Mucosa of stomach (tissue), 1 donor: ENCODE data around the gene CDK14.

Experiments used
- H3K27me3 ChIP-seq: one replicate; pipeline ENCODE4 v1.7.0; 2013; ENCODE audit warnings: mild to moderate bottlenecking, low read length; ENCODE audit not compliant: control insufficient read depth, insufficient read depth
- H3K36me3 ChIP-seq: one replicate; pipeline ENCODE4 v1.7.0; 2013; ENCODE audit warnings: low read length; ENCODE audit not compliant: control insufficient read depth, insufficient read depth
- H3K4me1 ChIP-seq: one replicate; pipeline ENCODE4 v1.7.0; 2013; ENCODE audit warnings: mild to moderate bottlenecking, low read length; ENCODE audit not compliant: control insufficient read depth, insufficient read depth
- H3K4me3 ChIP-seq: one replicate; pipeline ENCODE4 v1.7.0; 2013; ENCODE audit warnings: low read length
- H3K9ac ChIP-seq: one replicate; pipeline ENCODE4 v1.7.0; 2013; ENCODE audit warnings: mild to moderate bottlenecking, low read length, moderate library complexity
- H3K9me3 ChIP-seq: one replicate; pipeline ENCODE4 v1.7.0; 2013; ENCODE audit warnings: mild to moderate bottlenecking, low read length, moderate library complexity; ENCODE audit not compliant: control insufficient read depth
- donor health status: Pancreatic carcinoma.

CDK14 gene

DNA sequence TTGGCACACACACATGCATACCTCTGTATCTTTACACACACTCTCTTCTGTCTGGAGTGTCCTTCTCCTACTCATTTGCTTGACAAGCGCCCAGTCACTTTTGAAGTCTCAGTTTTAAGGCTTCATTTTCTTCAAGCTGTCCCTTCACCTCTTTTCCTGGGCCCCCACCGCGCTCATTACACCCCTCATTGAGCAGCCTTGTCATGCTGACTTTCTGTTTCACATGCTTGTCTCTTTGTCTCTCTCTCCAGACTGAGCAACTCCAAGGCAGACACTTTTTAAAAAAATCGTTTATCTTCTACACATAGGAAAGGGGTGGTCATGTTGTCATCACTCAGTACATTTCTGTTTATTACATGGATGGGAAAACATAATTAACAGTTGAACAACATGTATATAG, 442.9 kb downstream of the CDK14 start:
- Histone ChIP-seq H3K4me3 (no peak overlapping the region), H3K9ac (no peak overlapping the region), H3K36me3 (no peaks in the 10 kb centered on the region)

DNA sequence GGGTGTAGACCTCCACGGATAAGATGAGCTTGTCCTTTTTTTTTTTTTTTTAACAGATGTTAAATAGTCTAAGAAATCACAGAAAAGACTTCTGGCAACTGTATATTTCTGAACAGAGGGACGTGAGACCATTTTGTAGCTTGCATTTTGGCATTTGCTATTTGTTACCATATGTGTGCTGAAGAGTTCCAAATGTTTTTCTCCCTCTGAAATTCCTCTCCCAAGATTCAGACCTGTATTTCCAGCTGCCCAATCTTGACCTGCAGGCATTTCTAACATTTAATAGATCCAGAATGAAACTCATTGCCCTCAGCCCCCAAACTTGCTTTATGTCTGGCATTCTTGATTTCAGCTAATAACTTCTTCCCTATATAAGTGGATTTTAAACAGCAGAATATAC, 445.0 kb downstream of the CDK14 start:
- no peak overlapping the region for H3K9ac ChIP-seq
- H3K9me3 ChIP-seq = no peaks in the 10 kb centered on the region
- no peaks in the 10 kb centered on the region for H3K36me3 ChIP-seq
- H3K4me1 ChIP-seq = no peaks in the 10 kb centered on the region
- no peak overlapping the region for H3K4me3 ChIP-seq
- H3K27me3 ChIP-seq = no peaks in the 10 kb centered on the region

More for the DNA sequence above, 442.9 kb downstream of the CDK14 start:
- Histone ChIP-seq H3K27me3 (no peaks in the 10 kb centered on the region), H3K9me3 (no peaks in the 10 kb centered on the region), H3K4me1 (no peaks in the 10 kb centered on the region)

- H3K36me3 ChIP-seq = no peaks in the 10 kb centered on the region
- no peaks in the 10 kb centered on the region for H3K9me3 ChIP-seq
- H3K4me1 ChIP-seq = no peaks in the 10 kb centered on the region
- H3K9ac ChIP-seq = no peak overlapping the region
- H3K27me3 ChIP-seq = no peaks in the 10 kb centered on the region
- H3K4me3 ChIP-seq = no peak overlapping the region
Measured at GRCh38 chr7:91041901-91042484, 445.9 kb downstream of the CDK14 start.

DNA sequence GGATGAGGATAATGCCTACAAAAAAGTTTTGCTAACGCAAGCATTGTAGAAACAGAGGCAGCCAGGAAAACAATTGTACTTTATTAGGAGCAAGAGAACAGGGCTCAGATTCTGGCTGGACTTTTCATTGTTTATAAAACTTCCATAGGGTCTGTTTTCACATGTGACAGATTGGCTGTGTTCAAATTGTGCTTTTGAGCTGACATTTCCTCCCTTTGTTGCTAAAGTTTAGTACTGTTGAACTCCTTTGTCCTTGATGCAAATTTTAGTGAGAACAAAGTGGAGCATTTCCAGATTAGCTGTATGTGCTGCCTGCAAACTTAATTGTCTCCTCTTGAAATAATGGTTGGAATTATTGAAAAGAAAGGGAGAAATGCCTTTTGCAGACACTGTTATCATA, 447.1 kb downstream of the CDK14 start:
- Histone ChIP-seq H3K4me1 (no peaks in the 10 kb centered on the region), H3K9ac (no peak overlapping the region), H3K36me3 (no peaks in the 10 kb centered on the region), H3K9me3 (no peaks in the 10 kb centered on the region), H3K27me3 (no peaks in the 10 kb centered on the region), H3K4me3 (no peak overlapping the region)

DNA sequence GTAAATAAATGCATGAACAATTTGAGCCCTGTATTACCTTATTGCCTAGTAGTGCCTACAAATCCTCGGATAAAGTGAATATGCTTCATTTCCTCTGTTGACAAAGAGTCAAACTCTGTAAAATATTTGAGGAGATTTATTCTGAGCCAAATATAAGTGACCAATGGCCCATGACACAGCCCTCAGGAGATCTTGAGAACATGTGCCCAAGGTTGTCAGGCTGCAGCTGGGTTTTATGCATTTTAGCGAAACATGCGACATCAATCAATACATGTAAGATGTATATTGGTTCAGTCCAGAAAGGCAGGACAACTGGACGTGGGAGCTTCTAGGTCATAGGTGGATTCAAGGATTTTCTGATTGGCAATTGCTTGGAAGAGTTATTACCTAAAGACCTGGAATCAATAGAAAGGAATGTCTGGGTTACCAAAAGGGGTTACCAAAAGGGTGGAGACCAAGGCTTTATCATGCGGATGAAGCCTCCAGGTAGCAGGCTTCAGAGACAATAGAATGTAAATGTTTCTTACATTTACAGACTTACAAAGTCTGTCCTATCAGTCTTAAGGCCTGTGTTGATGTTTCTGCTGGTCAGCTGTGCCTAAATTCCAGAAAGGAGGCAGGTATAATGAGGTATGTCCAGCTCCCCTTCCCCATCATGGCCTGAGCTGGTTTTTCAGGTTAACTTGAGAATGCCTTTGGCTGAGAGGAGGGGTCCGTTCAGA, 448.0 kb downstream of the CDK14 start:
- Histone ChIP-seq H3K9ac (no peak overlapping the region), H3K4me1 (no peaks in the 10 kb centered on the region), H3K27me3 (no peaks in the 10 kb centered on the region), H3K36me3 (no peaks in the 10 kb centered on the region), H3K9me3 (no peaks in the 10 kb centered on the region), H3K4me3 (no peak overlapping the region)

DNA sequence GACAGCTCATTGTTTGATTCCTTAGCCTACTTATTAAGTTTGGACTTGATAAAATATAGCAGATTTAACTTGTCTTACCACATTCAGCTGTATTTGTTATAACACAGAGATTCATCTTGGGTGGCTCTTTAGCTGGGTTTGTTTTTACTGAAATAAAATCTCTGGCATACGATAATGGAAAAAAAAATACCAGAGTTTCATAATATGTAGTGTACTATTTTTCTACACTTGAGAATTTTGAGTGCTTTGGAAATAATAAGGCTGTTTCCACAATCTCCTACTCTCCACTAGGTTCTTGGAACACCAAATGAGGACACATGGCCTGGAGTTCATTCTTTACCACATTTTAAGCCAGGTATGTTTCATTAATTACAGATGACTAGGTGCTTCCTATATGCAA, 449.5 kb downstream of the CDK14 start:
- no peaks in the 10 kb centered on the region for H3K36me3 ChIP-seq
- H3K4me3 ChIP-seq = no peak overlapping the region
- H3K9me3 ChIP-seq = no peaks in the 10 kb centered on the region
- no peaks in the 10 kb centered on the region for H3K4me1 ChIP-seq
- H3K27me3 ChIP-seq = no peaks in the 10 kb centered on the region
- no peak overlapping the region for H3K9ac ChIP-seq

- H3K4me3 ChIP-seq = no peak overlapping the region
- H3K4me1 ChIP-seq = no peaks in the 10 kb centered on the region
- H3K9me3 ChIP-seq = no peaks in the 10 kb centered on the region
- no peak overlapping the region for H3K9ac ChIP-seq
- no peaks in the 10 kb centered on the region for H3K36me3 ChIP-seq
- H3K27me3 ChIP-seq = no peaks in the 10 kb centered on the region
Measured at GRCh38 chr7:91046322-91047089, 450.4 kb downstream of the CDK14 start.

- Histone ChIP-seq H3K9ac (no peak overlapping the region), H3K4me1 (no peaks in the 10 kb centered on the region), H3K9me3 (no peaks in the 10 kb centered on the region), H3K4me3 (no peak overlapping the region), H3K27me3 (no peaks in the 10 kb centered on the region), H3K36me3 (no peaks in the 10 kb centered on the region)
Measured at GRCh38 chr7:91047636-91048035, 451.5 kb downstream of the CDK14 start.

GRCh38 chr7:91050677-91051076, 454.6 kb downstream of the CDK14 start:
- Histone ChIP-seq H3K4me1 (no peaks in the 10 kb centered on the region), H3K9me3 (no peaks in the 10 kb centered on the region), H3K27me3 (no peaks in the 10 kb centered on the region), H3K36me3 (no peaks in the 10 kb centered on the region), H3K9ac (no peak overlapping the region), H3K4me3 (no peak overlapping the region)

GRCh38 chr7:91051966-91052365, 455.8 kb downstream of the CDK14 start:
- no peaks in the 10 kb centered on the region for H3K9me3 ChIP-seq
- no peak overlapping the region for H3K9ac ChIP-seq
- H3K4me3 ChIP-seq = no peak overlapping the region
- H3K4me1 ChIP-seq = no peaks in the 10 kb centered on the region
- H3K27me3 ChIP-seq = no peaks in the 10 kb centered on the region
- H3K36me3 ChIP-seq = no peaks in the 10 kb centered on the region

DNA sequence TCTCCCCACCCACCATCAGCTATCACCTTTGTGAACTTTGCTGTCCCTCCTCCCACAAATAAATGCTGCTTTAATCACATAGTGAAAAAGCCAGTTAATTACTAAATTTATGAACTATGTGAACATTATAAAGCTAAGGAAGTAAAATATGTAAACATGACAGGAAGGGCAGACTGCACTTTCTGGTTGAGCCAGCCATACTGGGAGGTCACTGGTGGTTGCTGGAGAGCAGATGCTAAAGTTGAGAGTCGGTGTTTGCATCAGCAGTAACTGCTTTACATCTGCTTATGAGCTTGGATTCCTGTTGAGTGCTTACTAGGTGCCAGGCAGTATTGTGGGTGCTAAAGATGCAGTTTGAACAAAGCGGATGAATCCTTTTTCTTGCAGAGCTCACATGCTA, 458.3 kb downstream of the CDK14 start:
- H3K9me3 ChIP-seq = no peaks in the 10 kb centered on the region
- H3K4me3 ChIP-seq = no peak overlapping the region
- H3K9ac ChIP-seq = no peak overlapping the region
- H3K36me3 ChIP-seq = no peaks in the 10 kb centered on the region
- no peaks in the 10 kb centered on the region for H3K27me3 ChIP-seq
- H3K4me1 ChIP-seq = no peaks in the 10 kb centered on the region

- no peaks in the 10 kb centered on the region for H3K27me3 ChIP-seq
- H3K9ac ChIP-seq = no peak overlapping the region
- no peaks in the 10 kb centered on the region for H3K9me3 ChIP-seq
- H3K36me3 ChIP-seq = no peaks in the 10 kb centered on the region
- H3K4me3 ChIP-seq = no peak overlapping the region
- H3K4me1 ChIP-seq = no peaks in the 10 kb centered on the region
Measured at GRCh38 chr7:91055219-91055618, 459.1 kb downstream of the CDK14 start.
